HG03571 (cell line): ENCODE data around the gene ITPR1.

Source experiments
- ATAC-seq: cut with Tn5 transposase; IDR thresholded peaks from one replicate; pipeline ENCODE4 v1.9.1; 2021; ENCODE audit not compliant: unreplicated experiment

The ITPR1 gene

GRCh38 chr3:4478261-4478660 lies 14.9 kb upstream of the ITPR1 start:
- ATAC-seq: no peak

GRCh38 chr3:4491855-4492207 lies 1.3 kb upstream of the ITPR1 start:
- no peak for ATAC-seq

GRCh38 chr3:4492208-4493013 lies 737 bp upstream of the ITPR1 start:
- ATAC-seq: peak; percentile 2

- ATAC-seq: no peak
These were observed 1.1 kb downstream of the ITPR1 start for GRCh38 chr3:4493941-4494894.

GRCh38 chr3:4494895-4495264 lies 1.7 kb downstream of the ITPR1 start:
- ATAC-seq: no peak

- no peak for ATAC-seq
These were observed 2.3 kb downstream of the ITPR1 start for GRCh38 chr3:4495294-4496086.

GRCh38 chr3:4496087-4496452 lies 2.9 kb downstream of the ITPR1 start:
- no peak for ATAC-seq

GRCh38 chr3:4497005-4497692 lies 4.0 kb downstream of the ITPR1 start:
- no peak for ATAC-seq

GRCh38 chr3:4497843-4498324 lies 4.7 kb downstream of the ITPR1 start:
- no peak for ATAC-seq

GRCh38 chr3:4498446-4498845 lies 5.3 kb downstream of the ITPR1 start:
- no peak for ATAC-seq

GRCh38 chr3:4501437-4501836 lies 8.3 kb downstream of the ITPR1 start:
- no peak for ATAC-seq

- ATAC-seq: no peak
These were observed 8.8 kb downstream of the ITPR1 start for GRCh38 chr3:4501927-4502326.

- ATAC-seq: peak; percentile 48
These were observed 9.9 kb downstream of the ITPR1 start for GRCh38 chr3:4503050-4503449.

GRCh38 chr3:4504340-4505261 lies 11.5 kb downstream of the ITPR1 start:
- ATAC-seq: no peak

GRCh38 chr3:4505688-4506558 lies 12.8 kb downstream of the ITPR1 start:
- no peak for ATAC-seq

GRCh38 chr3:4506559-4507023 lies 13.4 kb downstream of the ITPR1 start:
- ATAC-seq: no peak

GRCh38 chr3:4507024-4507596 lies 14.0 kb downstream of the ITPR1 start:
- ATAC-seq: no peak
